ENCODE data around the gene MAPRE3.

GRCh38 chr2:26989156-26989555 lies 18.7 kb downstream of the MAPRE3 start:
- no peak for TF ChIP-seq POLR2A (IDR thresholded peaks at IDR 0.05)
- TF ChIP-seq CTCF (IDR thresholded peaks at IDR 0.05): no peak
- TF ChIP-seq EP300 (IDR thresholded peaks at IDR 0.05): no peak
